ENCODE results near the gene SPON2.

SPON2 gene

GRCh38 chr4:1172228-1172851 lies at the start of gene SPON2:
SPON2 (minus strand) TSS chr4:1172583.
- in situ Hi-C loops (cut with HindIII; ENCODE audit: low sequenced_read_pairs) = no loop called here

GRCh38 chr4:1221155-1221870 lies 48.9 kb upstream of the SPON2 start:
- in situ Hi-C loops (cut with HindIII; ENCODE audit: low sequenced_read_pairs) = no loop called here

- in situ Hi-C loops (cut with HindIII; ENCODE audit: low sequenced_read_pairs) = no loop called here
Measured at GRCh38 chr4:1220566-1220965, 48.2 kb upstream of the SPON2 start.

- in situ Hi-C loops (cut with HindIII; ENCODE audit: low sequenced_read_pairs) = no loop called here
Measured at GRCh38 chr4:1219566-1219950, 47.2 kb upstream of the SPON2 start.

GRCh38 chr4:1218634-1219565 lies 46.5 kb upstream of the SPON2 start:
- in situ Hi-C loops (cut with HindIII; ENCODE audit: low sequenced_read_pairs) = no loop called here

- in situ Hi-C loops (cut with HindIII; ENCODE audit: low sequenced_read_pairs) = no loop called here
Measured at GRCh38 chr4:1217366-1217765, 45.0 kb upstream of the SPON2 start.

- in situ Hi-C loops (cut with HindIII; ENCODE audit: low sequenced_read_pairs) = no loop called here
Measured at GRCh38 chr4:1216869-1217294, 44.5 kb upstream of the SPON2 start.

- in situ Hi-C loops (cut with HindIII; ENCODE audit: low sequenced_read_pairs) = no loop called here
Measured at GRCh38 chr4:1216076-1216614, 43.8 kb upstream of the SPON2 start.

GRCh38 chr4:1215141-1216075 lies 43.0 kb upstream of the SPON2 start:
- in situ Hi-C loops (cut with HindIII; ENCODE audit: low sequenced_read_pairs) = no loop called here

GRCh38 chr4:1214101-1215095 lies 42.0 kb upstream of the SPON2 start:
- in situ Hi-C loops (cut with HindIII; ENCODE audit: low sequenced_read_pairs) = no loop called here

- in situ Hi-C loops (cut with HindIII; ENCODE audit: low sequenced_read_pairs) = no loop called here
Measured at GRCh38 chr4:1213336-1213995, 41.1 kb upstream of the SPON2 start.

GRCh38 chr4:1212546-1213335 lies 40.4 kb upstream of the SPON2 start:
- in situ Hi-C loops (cut with HindIII; ENCODE audit: low sequenced_read_pairs) = no loop called here

GRCh38 chr4:1211891-1212545 lies 39.6 kb upstream of the SPON2 start:
- in situ Hi-C loops (cut with HindIII; ENCODE audit: low sequenced_read_pairs) = no loop called here

- in situ Hi-C loops (cut with HindIII; ENCODE audit: low sequenced_read_pairs) = no loop called here
Measured at GRCh38 chr4:1211371-1211770, 39.0 kb upstream of the SPON2 start.

- in situ Hi-C loops (cut with HindIII; ENCODE audit: low sequenced_read_pairs) = no loop called here
Measured at GRCh38 chr4:1210971-1211370, 38.6 kb upstream of the SPON2 start.

- in situ Hi-C loops (cut with HindIII; ENCODE audit: low sequenced_read_pairs) = no loop called here
Measured at GRCh38 chr4:1210241-1210841, 38.0 kb upstream of the SPON2 start.

GRCh38 chr4:1209821-1210220 lies 37.4 kb upstream of the SPON2 start:
- in situ Hi-C loops (cut with HindIII; ENCODE audit: low sequenced_read_pairs) = no loop called here

Measured in DLD1 (cell line).